ENCODE data around the gene ETV2. TPM values are rescaled to one million over a fixed set of nuclear protein-coding genes. Genes with fewer than 3 reads are reported as not detected.
"Not testable (repeated sequence)": the region's sequence is repeated elsewhere in the genome, so short reads cannot be mapped to it uniquely, and the experiment has no call there.

Gene ETV2
- total and polyA plus RNA-seq, 9 donors: 0.79 to 2.5 (median 1.6) TPM; not detected in 1

DNA sequence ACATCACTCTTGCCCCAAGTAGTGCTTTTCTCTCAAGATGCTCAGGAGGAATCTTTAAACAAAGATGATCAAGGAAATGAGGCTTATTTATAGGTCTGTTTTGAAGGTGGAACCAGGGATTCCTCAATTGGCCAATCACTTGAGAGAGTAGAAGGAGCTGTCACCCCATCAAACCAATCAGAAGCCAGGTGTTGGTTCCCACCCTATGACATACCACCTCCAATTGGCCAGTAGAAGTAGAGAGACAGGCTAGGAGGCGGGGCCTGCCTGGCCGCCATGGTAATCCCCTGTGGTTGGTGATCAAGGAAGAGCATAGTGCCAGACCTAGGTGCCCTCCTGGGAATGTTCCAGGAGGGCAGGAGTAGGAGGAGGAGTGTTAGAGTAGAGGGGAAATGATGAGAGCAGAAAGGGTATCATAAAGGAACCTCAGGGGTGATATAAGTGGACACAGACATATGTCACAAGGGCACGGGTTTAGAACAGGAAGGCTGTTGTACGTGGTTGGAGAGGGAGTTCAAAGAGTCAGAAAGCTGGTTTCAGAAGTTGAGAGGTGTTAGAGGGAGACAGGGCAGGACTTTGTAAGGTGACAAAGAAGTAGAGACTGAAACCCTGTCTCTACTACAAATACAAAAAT, 45.1 kb upstream of the ETV2 start:
- WGBS, 3 donors: 59 to 75% (median 64%) methylated on average over 4 of the region's 4 CpGs
- no peaks in the 10 kb centered on the region for H3K36me3 ChIP-seq
- no peaks in the 10 kb centered on the region for H3K27me3 ChIP-seq
- TF ChIP-seq POLR2A (IDR thresholded peaks at IDR 0.05) (no peak), CTCF (IDR thresholded peaks at IDR 0.05) (no peak), EP300 (IDR thresholded peaks at IDR 0.05) (no peak)
- intact Hi-C loops (cut with DNase I): no loop called here
- no peak overlapping the region for H3K4me3 ChIP-seq
- no peak overlapping the region for H3K27ac ChIP-seq
- DNase-seq: no peak
- no peaks in the 10 kb centered on the region for H3K9me3 ChIP-seq
- H3K4me1 ChIP-seq (ENCODE audit: insufficient read depth): no peaks in the 10 kb centered on the region

DNA sequence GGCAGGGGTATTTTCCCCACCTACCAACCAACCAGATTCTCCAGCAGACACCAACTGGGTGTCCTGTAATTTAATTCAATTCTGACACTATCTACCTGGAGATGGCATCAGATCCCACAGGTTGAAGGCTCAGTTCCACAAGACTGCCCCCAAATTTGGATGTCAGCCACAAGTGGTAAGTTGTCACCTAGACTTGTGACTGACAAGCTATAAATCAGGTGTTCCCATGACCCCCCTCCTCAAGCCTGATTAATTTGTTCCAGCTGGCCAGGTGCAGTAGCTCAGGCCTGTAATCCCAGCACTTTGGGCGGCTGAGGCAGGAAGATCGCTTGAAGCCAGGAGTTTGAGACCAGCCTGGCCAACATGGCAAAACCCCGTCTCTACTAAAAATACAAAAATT, 39.6 kb upstream of the ETV2 start:
- Histone ChIP-seq H3K36me3 (no peaks in the 10 kb centered on the region), H3K27me3 (no peaks in the 10 kb centered on the region), H3K9me3 (no peaks in the 10 kb centered on the region), H3K4me3 (no peak overlapping the region), H3K4me1 (ENCODE audit: insufficient read depth) (no peaks in the 10 kb centered on the region), H3K27ac (no peak overlapping the region)
- TF ChIP-seq CTCF (IDR thresholded peaks at IDR 0.05) (no peak), EP300 (IDR thresholded peaks at IDR 0.05) (no peak), POLR2A (IDR thresholded peaks at IDR 0.05) (no peak)
- no peak for DNase-seq
- intact Hi-C loops (cut with DNase I): no loop called here
- WGBS, 3 donors: 80 to 89% (median 85%) methylated on average over 3 of the region's 3 CpGs

GRCh38 chr19:35604436-35604835, 37.1 kb upstream of the ETV2 start:
- H3K36me3 ChIP-seq; H3K27ac ChIP-seq; H3K27me3 ChIP-seq; H3K9me3 ChIP-seq; DNase-seq; H3K4me1 ChIP-seq (ENCODE audit: insufficient read depth); H3K4me3 ChIP-seq; intact Hi-C loops (cut with DNase I): not testable (repeated sequence)
- WGBS, 3 donors: 80 to 85% (median 81%) methylated on average over 4 of the region's 4 CpGs

GRCh38 chr19:35607170-35607569, 34.4 kb upstream of the ETV2 start:
- H3K4me3 ChIP-seq; H3K27ac ChIP-seq; H3K9me3 ChIP-seq; intact Hi-C loops (cut with DNase I); H3K36me3 ChIP-seq; DNase-seq; H3K4me1 ChIP-seq (ENCODE audit: insufficient read depth); H3K27me3 ChIP-seq: not testable (repeated sequence)
- WGBS, 3 donors: 83 to 90% (median 86%) methylated on average over 8 of the region's 8 CpGs

- no peak overlapping the region for H3K4me3 ChIP-seq
- no peaks in the 10 kb centered on the region for H3K36me3 ChIP-seq
- intact Hi-C loops (cut with DNase I): no loop called here
- no peaks in the 10 kb centered on the region for H3K9me3 ChIP-seq
- no peaks in the 10 kb centered on the region for H3K27me3 ChIP-seq
- TF ChIP-seq EP300 (IDR thresholded peaks at IDR 0.05): no peak
- no peak for TF ChIP-seq POLR2A (IDR thresholded peaks at IDR 0.05)
- TF ChIP-seq CTCF (IDR thresholded peaks at IDR 0.05): no peak
- H3K27ac ChIP-seq: no peak overlapping the region
- DNase-seq: no peak
- 78 to 84% (median 80%) methylated on average over 3 of the region's 3 CpGs for WGBS, 3 donors
- peaks cover 3% of the 10 kb centered on the region for H3K4me1 ChIP-seq (ENCODE audit: insufficient read depth)
These were observed 33.9 kb upstream of the ETV2 start for GRCh38 chr19:35607661-35608060.

All from ovary (tissue), 9 donors.